Spleen (tissue), 7 donors: ENCODE results near the gene CASQ2.

Source experiments
- CTCF ChIP-seq, 11 experiments: fragments of 200-600 bp in 7 of 11; fragments of 450-650 bp in 4 of 11; sonication (generic) in 4 of 11; IDR thresholded peaks in 8 of 11; conservative IDR thresholded peaks in 3 of 11; 1 replicate in 7 of 11; 2 replicates in 4 of 11; pipeline versions ENCODE4 v1.4.0 to v1.8.0; 2016 to 2021; ENCODE audit warnings: antibody characterized with exemption in 11 of 11, inconsistent platforms in 4 of 11, mild to moderate bottlenecking in 1 of 11
- POLR2A ChIP-seq, 3 donors: fragments of 450-650 bp; IDR thresholded peaks; one replicate each; pipeline ENCODE4 v1.5.1; 2017; ENCODE audit warnings: antibody characterized with exemption in 3 of 3, mild to moderate bottlenecking in 1 of 3
- POLR2AphosphoS5 ChIP-seq, 3 donors: sonication (generic); formaldehyde crosslinking; IDR thresholded peaks; one replicate each; pipeline ENCODE4 v1.5.1; 2017; ENCODE audit warnings: antibody characterized with exemption in 3 of 3
- donor health status: DM: no; HTN: no; CAD: no; lungs with moderate emphysema.
- donor health status: DM: no; HTN: no; CAD: no.
- donor health status: DM: no; HTN: no; CAD: no.

GRCh38 chr1:115810609-115811008, 42.1 kb upstream of the CASQ2 start:
- TF ChIP-seq CTCF (IDR thresholded peaks at IDR 0.05 in 8 of 11, conservative IDR thresholded peaks at IDR 0.05 in 3 of 11) (no peak), POLR2A (IDR thresholded peaks at IDR 0.05) (no peak), POLR2AphosphoS5 (IDR thresholded peaks at IDR 0.05) (no peak)
